Measurements from ENCODE around the gene ERMAP.

ERMAP gene

GRCh38 chr1:42877380-42877779 is 60.5 kb downstream of the ERMAP start:
- no peak for DNase-seq

- no peak for DNase-seq
These were observed 63.5 kb downstream of the ERMAP start for GRCh38 chr1:42880384-42880783.

- DNase-seq = no peak
These were observed 69.3 kb downstream of the ERMAP start for GRCh38 chr1:42886046-42886739.

- DNase-seq = no peak
These were observed 69.9 kb downstream of the ERMAP start for GRCh38 chr1:42886800-42887199.

GRCh38 chr1:42887366-42887765 is 70.4 kb downstream of the ERMAP start:
- no peak for DNase-seq

GRCh38 chr1:42888013-42888633 is 71.2 kb downstream of the ERMAP start:
- DNase-seq = no peak

GRCh38 chr1:42889264-42889663 is 72.3 kb downstream of the ERMAP start:
- DNase-seq = no peak

- no peak for DNase-seq
These were observed 74.7 kb downstream of the ERMAP start for GRCh38 chr1:42891465-42892138.

All from NCI-H446 (cell line).